Stimulated activated CD4-positive, alpha-beta T cell treated with anti-CD3 and anti-CD28 coated beads, Interleukin-2, amount 100 ng/mL, for 24 hours (primary cell): ENCODE results near the gene MDFI.

Experiments
- DNase-seq, 2 donors: peaks; one replicate each; pipeline ENCODE4 v3.0.0-alpha.2; 2020

Gene MDFI

DNA sequence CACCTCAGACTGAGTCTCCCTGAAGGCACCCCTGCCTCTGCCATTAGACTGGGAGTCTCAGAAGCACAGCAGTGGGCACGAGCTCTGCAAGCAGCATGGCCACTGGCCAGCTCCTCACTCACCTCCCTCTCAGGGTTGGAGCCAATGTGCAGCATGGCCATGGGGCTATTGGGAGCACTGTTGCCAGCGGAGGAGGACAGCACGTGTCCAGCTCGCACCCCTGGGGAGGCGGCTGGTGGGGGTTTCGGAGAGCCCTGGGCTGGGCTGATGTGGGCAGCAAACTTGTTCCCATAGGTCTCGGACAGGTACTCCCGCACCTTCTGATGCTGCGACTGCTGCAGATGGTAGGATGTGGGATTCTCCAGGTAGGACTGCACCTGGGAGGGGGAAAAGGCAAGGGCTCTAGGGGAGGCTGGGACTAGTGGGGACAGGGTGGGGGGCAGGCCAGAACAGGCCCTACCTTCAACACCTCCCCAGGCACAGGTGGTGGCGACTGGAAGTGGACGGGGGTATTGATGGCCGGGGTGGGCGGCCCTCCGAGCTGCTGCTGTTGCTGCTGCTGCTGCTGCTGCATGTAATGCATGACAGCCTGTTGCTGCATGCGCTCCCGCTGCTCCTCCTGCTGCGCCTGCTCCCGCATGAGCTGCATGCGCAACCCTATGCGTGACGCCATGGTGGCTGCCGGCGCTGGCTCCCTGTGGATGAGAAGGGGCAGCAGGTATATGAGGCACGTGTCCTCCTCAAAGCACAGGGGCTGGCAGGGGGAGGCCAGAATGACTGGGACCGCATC lies 52.5 kb downstream of the MDFI start:
- no peak for DNase-seq

DNA sequence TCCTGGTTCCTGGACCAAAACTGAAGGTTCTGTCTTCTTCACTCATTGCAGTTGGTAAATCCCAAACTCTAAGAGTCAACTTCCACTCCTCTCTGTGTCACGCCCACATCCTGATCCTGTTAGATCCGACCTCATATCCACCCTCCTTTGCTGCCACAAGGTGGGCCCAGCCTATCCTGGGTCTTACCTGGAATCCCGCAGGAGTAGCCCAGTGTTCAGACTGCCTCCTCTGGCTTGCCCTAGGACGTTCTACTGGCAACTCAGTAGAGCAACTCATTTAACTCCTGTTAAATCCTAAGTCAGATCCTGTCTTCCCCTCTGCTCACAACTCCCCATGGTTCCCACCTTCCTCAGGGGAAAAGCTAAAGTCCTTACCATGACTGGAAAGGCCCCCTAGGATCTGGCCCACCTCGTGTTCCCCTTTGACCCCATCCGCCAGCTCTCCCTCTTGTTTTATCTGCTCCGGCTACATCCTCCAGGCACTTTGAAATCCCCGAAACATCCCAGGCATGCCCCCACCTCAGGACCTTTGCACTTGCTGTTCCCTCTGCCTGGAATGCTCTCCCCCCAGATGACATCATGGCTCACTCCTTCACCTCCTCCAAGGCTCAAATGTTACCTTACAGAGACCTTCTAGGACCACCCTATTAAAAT lies 53.3 kb downstream of the MDFI start:
- DNase-seq: no peak

DNA sequence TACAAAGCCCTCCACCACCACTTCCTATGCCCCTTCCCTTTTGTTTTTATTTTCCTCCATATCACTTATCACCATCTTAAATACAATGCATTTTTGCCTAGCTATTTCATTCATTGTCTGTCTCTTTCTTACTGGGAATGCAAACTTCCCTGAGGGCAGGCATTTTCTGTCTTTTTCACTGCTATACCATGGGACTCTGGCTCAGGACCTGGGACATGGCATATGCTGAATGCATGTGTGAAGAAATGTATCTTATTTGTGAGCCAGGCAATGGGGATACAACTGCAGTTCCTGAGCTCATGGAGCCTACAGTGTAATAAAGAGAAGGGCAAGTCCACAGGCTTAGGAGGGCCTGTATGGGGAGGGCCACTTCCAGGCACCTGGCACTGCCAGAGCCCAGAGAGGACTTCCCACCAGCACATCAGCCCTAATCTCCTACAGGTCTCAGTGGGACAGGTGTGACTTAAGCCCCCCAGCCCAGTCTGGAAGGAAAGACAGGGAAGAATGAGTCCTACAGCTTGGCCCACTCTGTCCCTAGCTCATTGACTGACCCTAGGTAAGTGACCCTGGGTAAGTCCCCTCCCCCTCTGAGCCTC lies 53.9 kb downstream of the MDFI start:
- no peak for DNase-seq

DNA sequence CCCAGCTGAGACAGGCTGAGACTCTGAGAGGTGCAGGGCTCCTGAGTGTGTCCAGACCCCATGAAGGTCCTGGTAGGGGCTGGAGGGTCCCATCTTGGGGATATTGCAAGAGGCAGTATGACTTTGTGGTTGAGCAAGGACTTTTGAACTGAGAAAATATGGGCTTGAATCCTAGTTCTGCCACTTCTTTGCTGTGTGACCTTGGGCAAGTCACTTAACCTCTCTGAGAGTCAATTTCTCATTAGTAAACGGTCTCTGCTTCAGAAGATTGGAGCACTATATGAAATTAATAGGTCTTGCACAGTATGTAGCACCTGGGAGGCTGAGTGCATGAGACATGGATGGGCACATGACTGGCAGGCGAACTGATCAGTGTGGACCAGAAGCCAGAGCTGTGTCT lies 54.5 kb downstream of the MDFI start:
- no peak for DNase-seq

DNA sequence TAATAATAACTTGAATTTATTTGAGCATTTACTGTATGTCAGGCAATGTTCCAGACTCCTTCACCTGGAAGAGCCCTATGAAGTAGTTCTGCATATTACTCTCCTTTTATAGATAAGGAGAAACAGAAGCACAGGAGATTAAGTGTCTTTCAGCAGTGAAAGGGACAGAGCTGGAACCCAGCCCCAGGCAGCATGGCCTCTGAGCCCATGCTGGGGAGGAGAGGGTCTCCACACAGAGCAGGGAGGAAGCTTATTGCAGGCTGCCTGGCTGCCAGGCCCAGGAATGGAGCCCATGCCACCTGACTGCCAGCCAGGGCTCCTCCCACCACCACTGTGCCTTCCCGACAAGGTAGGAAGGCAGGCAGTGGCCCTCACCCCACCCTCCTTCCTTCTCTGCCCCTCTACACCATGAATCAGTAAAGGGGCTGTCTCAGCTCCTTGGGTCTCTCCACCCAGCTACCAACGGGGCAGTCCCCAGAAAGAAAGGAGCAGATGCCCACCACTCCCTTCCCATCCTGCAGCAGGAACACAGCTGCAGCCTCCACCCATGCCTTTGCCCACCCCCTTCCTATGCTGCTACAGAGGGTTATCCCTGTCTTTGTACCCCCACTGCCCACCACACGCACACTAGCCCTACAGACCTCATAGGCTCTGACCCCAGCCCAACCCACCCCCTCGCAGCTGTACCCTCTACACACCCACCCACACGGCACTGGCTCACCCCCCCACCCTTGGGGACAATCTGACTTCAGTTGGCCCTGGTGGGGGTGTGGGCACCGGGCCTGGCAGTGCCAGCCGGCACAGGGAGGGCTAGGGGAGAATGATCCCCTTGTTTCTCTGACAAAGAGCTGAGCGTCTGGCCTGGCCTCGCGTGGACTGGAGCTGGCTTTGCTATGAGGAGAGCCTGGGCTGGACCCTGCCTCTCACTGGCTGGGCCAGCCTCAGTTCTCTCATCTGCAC lies 55.3 kb downstream of the MDFI start:
- DNase-seq: no peak

DNA sequence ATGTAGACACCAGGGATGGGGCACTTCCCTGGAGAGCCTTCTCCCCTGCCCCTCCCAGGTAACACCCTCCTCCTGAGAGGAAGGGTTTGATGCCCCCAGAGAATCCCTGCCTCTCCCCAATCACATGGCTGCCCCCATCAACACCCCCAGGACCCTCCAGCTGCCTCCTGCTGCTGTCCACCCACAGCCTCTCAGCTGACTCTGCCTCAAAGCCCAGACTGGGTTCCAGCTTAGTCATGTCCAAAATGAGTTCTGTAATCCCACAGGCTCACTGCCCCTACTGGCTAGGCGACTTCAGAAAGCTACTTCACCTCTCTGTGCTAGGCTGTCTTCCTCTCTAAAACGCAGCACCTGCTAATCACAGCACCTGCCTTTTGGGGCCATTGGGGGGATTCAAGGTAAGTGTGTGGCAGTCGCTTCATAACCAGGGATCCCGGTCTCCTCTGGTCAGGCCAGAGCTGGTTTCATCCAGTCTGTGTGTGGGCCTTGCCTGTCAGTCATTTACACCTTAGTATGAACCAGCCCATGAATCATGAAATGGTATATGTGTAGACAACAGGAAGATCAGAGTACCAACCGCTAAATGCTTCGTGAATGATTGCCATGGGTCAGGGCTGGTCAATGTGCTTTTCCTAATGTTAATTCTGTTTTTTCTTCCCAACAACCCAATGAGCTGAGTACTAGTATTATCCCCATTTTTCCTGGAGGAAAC lies 56.7 kb downstream of the MDFI start:
- no peak for DNase-seq

DNA sequence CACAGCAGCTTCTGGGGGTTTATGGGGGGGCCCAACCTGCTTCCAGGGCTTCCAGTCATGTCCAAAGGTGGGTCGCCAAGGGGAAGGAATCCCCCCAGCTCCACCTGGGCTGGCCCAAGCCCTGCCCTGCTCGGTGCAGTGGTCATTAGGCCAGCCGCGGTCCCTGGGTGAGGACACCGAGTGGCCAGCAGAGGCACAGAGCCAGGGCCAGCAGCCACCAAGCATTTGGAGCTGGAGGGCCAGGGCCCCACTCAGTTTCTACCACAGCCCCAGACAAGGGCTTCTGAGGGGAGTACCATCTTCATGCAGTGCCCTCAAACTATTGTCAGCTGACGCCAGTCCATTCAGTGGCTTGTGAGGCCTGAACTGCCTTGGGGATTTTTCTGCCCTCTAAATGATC lies 57.6 kb downstream of the MDFI start:
- DNase-seq: no peak

DNA sequence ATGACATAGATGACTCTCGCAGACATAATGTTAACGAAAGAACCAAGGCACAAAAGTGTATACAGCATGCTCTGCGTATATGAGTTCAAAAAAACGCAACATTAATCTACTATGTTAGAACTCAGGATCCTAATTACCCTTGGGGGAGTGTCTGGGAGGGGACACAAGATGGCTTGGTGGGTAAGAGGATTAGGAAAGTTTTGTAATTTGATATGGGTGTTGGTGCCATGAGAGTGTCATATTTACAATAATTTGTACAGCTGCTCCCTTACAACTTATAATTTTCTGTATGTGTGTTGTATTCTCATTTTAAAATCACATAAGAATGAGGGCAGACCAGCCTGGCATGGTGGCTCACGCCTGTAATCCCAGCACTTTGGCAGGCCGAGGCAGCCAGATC lies 58.5 kb downstream of the MDFI start:
- DNase-seq: no peak

DNA sequence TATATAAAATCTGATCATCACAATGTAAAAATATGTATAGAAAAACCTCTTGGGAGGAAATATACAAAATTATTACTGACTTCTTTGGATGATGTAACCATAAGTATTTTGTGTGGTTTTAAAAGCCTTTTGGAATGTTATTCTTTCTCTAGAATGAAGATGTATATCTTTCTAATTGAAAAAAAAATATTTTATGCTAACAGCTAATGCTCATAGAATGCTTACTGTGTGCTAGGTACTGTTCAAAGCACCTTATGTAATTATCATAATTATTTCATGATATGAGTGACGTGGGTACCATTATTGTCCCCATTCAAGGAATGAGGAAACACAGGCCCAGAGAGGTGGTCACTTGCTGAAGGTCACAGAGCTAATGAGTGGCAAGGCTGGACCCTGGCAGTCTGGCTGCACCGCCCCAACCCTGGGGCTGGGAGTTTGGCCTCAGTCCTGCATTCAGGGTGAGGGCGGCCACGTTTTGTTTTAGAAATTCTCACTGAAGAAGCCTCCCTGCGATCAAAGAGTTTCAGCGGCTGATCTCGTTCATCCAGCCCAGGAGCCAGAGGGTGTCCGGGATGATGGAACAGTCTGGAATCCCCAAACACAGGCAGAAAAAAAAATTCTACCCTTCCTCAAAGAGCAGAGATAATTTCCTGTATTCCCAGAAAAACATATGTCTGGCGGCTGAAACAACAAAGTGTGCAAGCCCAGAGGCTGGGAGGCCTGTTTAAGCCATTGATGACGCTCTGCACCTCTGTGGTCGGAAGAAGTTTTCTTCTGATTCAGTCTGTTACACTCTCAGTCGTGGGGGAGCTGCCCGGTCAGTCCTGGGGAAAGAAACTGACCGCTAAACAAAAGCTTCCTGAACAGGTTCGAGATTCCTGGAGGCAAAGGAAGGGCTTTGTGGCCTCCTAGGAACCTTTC lies 59.9 kb downstream of the MDFI start:
- DNase-seq: no peak

DNA sequence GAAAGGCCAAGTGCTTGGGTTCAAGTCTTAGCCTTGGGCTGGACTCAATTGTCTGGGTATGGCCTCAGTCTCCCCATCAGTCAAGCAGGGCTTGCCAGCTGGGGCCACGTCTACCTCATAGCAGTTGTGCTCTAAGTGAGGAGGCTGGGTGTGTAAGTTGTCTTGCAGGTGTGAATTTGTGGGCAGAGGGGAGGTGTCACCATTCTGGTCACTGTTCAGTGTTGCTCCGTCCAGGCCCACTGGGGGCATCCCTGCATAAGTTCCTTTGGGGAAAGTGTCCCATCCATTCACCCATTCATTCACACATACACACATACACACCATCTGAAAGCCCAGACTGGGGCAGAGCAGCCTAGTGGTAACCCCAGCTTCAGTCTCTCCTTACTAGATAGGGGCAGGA lies 60.8 kb downstream of the MDFI start:
- no peak for DNase-seq

DNA sequence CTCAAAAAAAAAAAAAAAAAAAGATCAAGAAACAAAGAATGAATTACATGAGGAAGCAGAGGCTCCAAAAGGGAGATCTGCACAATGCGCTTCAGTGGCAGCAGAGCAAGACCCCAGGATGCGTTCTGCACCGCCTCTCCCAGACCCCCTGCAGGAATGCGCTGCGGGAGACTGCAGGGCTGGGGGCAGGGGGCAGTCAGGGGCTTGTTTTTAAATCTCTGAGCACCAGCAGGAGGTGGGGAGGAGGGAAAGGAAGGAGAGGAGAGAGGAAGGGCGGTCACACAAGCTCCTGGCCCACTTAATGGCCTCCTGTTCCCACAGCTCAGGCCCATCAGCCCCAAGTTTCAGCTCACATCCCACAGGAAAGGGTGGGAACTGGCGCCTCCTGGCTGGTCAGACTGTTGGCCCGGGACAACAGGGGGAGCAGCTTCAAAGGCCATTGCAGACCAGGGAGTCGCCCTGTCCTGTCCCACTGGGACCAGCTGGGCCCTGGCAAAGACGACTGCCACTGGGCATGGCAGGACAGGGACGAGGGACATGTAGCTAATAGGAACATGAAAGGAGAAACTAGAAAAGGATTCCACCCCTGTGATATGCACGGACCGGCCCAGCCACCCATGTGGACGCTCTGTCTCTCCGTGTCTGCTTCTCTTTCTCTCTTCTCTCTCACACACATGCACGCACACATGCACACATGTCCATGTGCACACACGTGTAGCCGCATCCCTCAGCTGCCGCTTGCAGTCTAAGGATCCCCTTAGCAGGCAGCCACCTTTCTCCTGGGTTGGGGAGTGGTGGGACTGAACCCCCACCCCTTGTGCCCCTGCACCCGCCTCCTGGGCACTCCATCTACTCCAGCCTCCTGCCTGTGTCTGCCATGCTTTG lies 62.4 kb downstream of the MDFI start:
- no peak for DNase-seq

DNA sequence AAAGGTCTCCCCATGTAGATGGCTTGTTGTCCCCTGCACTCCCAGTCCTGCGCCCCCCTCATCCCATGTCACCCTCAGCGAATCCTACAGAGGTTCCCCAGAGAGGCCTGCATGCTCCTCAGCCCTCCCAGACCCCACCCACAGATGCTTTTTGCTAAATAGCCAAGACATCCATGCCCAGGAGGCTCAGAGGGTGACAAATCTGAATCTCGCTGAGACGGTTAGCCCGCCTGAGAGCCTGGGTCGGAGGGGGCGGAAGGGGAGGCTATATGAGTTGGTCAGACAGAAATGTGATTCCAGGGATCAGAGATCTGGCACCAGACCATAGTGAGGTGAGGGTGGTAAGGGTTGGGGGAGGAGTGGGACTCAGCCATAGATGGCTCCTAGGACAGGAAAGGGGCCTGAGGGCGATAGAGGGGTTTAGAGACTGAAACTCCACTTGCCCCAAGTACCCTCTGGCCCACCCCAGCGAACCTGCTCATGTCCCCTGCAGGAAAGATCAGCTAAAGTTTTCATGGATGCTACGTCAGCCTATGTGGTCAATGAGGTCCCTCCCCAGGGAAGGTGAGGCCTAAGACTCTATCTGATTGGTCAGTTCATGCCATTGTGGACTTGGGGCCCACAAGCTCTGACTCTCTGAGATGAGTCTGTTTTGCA lies 63.9 kb downstream of the MDFI start:
- no peak for DNase-seq

DNA sequence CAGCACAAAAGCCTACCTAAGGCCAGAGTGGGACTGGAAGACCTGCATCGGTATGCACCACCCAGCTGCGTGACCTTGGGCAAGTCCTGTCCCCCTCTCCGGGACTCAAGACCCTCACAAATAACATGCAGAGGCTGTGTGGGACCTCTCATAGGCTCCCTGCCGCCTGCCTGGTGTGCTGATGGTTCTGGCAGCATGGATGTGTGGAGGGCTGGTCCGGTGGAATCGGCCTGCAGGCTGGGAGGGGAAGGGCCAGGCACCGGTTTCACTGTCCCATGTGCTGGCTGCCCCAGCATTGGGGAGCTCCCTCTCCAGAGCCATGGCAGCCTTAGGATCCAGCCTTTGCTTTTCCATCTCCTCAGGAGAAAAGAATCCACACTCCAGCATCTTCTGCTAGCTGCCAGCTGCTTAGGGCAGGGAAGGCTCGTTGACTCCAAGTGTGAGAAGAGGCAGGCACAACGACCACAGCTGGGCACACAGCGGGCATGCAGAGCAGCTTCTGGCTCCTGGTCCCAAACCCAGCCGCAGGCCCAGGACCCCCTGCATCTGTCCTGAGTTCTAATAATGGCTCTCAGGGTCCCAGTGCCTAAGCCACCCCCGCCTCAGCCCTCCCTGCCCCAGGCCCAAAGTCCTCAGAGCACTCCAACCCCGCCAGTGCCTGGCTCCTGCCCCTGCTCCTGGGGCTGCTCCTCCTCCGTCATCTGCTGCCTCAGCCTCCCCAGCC lies 64.7 kb downstream of the MDFI start:
- no peak for DNase-seq
